ENCODE data around the gene ZSWIM7. TPM values are rescaled to one million over a fixed set of nuclear protein-coding genes. Genes with fewer than 3 reads are reported as not detected.
A peak's percentile ranks its signal among the peaks of the same experiment; 100 is the strongest.

ZSWIM7 gene
- total RNA-seq, 6 donors from 2014 or later, result 20.8 to 30.7 (median 23.4) TPM

DNA sequence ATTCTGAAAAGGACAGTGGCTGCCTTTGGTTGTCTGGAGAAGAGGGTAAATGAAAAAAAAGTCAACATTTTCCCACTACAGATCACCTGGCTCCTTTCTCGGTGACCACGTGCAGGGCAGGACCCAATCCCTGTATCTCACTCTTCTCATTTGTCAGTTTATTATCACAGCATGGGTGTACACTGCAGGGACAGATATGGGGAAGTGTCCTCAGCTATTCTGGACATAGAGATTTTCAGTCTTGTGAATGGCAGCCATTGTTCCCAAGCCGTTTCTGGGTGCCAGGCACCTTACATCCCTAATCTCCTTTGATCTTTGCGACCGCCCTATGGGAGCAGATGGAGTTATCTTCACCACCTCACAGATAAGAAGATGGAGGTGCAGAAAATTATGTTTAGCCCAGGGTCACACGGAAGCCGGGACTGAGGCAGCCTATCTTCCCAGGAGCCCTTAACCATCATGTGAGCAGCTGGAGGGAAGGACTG, 47.4 kb downstream of the ZSWIM7 start:
- ATAC-seq (ENCODE audit: low FRiP score in 2 of 2) (no peak), DNase-seq (no peak)
- H3K4me1 ChIP-seq, result peaks cover 0 to 16% (median 11%) of the 10 kb centered on the region in 4 donors
- H3K4me3 ChIP-seq, result no peak overlapping the region
- TF ChIP-seq POLR2AphosphoS5 (IDR thresholded peaks at IDR 0.05) (no peak), CTCF (IDR thresholded peaks at IDR 0.05) (no peak), EP300 (IDR thresholded peaks at IDR 0.05) (no peak), POLR2A (IDR thresholded peaks at IDR 0.05) (no peak)
- WGBS, 2 donors, result 85 to 93% methylated on average over 7 of the region's 7 CpGs
- no peak overlapping the region for H3K27ac ChIP-seq
- H3K9me3 ChIP-seq, result no peaks in the 10 kb centered on the region
- no peaks in the 10 kb centered on the region for H3K27me3 ChIP-seq
- H3K36me3 ChIP-seq, result no peaks in the 10 kb centered on the region

DNA sequence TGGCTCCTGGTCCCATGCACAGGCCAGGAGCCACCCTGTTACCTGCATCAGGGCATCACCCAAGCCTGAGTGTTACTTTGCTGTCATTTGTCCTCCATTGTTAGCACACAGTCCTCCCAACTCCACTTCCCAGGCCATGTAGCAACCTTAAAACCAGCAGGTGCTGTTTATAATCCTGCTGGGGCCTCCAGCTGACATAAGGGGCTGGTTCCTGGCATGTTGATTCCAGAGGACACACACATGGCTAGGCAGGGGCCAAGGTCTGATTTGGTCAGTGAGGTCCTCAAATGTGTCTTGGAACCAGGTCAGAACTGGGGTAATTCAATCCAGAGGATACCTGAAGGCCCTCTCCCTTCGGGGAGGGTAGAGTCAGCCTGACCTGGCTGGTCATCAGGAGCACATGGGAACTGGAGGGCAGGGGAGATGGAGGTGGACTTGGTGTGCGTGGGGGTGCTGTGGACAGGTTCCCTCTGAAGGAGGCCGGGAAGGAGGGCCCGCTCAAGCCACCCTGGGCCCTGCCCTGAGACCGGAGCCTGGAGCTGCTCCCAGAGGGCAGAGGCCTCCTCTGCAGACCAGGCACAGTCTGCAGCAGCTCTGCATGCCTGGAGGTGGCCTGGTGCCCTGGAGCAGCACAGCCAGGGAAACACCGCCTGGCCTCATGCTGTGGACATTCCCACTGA, 48.0 kb downstream of the ZSWIM7 start:
- TF ChIP-seq POLR2A (IDR thresholded peaks at IDR 0.05) (no peak), EP300 (IDR thresholded peaks at IDR 0.05) (no peak), POLR2AphosphoS5 (IDR thresholded peaks at IDR 0.05) (no peak), CTCF (IDR thresholded peaks at IDR 0.05) (no peak)

GRCh38 chr17:15947976-15948752, 51.3 kb downstream of the ZSWIM7 start:
- Histone ChIP-seq H3K36me3 (no peaks in the 10 kb centered on the region), H3K27me3 (no peaks in the 10 kb centered on the region), H3K4me1 (peaks cover 18 to 40% (median 33%) of the 10 kb centered on the region in 4 donors), H3K9me3 (no peaks in the 10 kb centered on the region), H3K27ac (peak overlapping the region in 1 of 4 donors; percentile 24), H3K4me3 (no peak overlapping the region)
- ATAC-seq (ENCODE audit: low FRiP score in 2 of 2), result no peak
- TF ChIP-seq POLR2AphosphoS5 (IDR thresholded peaks at IDR 0.05), result no peak
- TF ChIP-seq EP300 (IDR thresholded peaks at IDR 0.05), result no peak
- no peak for TF ChIP-seq CTCF (IDR thresholded peaks at IDR 0.05)
- TF ChIP-seq POLR2A (IDR thresholded peaks at IDR 0.05), result no peak
- WGBS, 2 donors, result 90 to 92% methylated on average over 9 to 10 of the region's 16 CpGs
- peak in 1 of 2 donors; percentile 22 for DNase-seq

More for the DNA sequence above, 48.0 kb downstream of the ZSWIM7 start:
- ATAC-seq (ENCODE audit: low FRiP score in 2 of 2) (no peak), DNase-seq (peak in 1 of 2 donors; percentile 62)
- no peaks in the 10 kb centered on the region for H3K36me3 ChIP-seq
- peaks cover 0 to 22% (median 17%) of the 10 kb centered on the region in 4 donors for H3K4me1 ChIP-seq
- H3K27me3 ChIP-seq, result no peaks in the 10 kb centered on the region
- no peaks in the 10 kb centered on the region for H3K9me3 ChIP-seq
- 82 to 94% methylated on average over 2 to 6 of the region's 6 CpGs for WGBS, 2 donors
- no peak overlapping the region for H3K27ac ChIP-seq
- no peak overlapping the region for H3K4me3 ChIP-seq

DNA sequence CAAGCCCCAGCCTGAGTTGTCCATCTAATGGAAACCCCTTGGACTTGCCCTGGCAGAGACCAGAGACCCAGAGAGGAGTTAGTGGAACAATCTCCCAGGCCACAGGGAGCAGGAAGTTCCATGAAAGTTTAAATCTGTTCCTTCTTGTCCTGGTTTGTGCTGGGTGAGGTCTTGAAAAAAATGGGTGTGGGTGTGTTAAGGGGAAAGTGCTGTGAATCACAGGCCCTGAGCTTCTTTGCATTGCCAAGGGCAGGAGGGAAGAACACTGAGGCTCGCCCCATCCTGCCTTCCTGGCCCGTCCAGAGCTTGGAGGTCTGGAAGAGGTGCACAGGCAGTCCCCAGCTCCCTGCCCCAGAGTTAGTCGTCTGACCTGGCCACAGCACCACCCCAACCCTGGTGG, 52.2 kb downstream of the ZSWIM7 start:
- no peak for TF ChIP-seq POLR2AphosphoS5 (IDR thresholded peaks at IDR 0.05)
- no peak for TF ChIP-seq EP300 (IDR thresholded peaks at IDR 0.05)
- TF ChIP-seq POLR2A (IDR thresholded peaks at IDR 0.05), result no peak
- no peak for TF ChIP-seq CTCF (IDR thresholded peaks at IDR 0.05)
- Histone ChIP-seq H3K27me3 (no peaks in the 10 kb centered on the region), H3K27ac (peak overlapping the region in 1 of 4 donors; percentile 24), H3K36me3 (no peaks in the 10 kb centered on the region), H3K9me3 (no peaks in the 10 kb centered on the region), H3K4me3 (no peak overlapping the region), H3K4me1 (peaks cover 18 to 44% (median 36%) of the 10 kb centered on the region in 4 donors)
- ATAC-seq (ENCODE audit: low FRiP score in 2 of 2) (peak in 1 of 2 donors; percentile 25), DNase-seq (peak in 1 of 2 donors; percentile 39)
- WGBS, 2 donors, result 46 to 95% methylated on average over 2 of the region's 3 CpGs

Data from upper lobe of left lung (tissue), 6 donors.